ENCODE data around the gene TMEM128.

Gene TMEM128

GRCh38 chr4:4284827-4285618 lies 37.0 kb upstream of the TMEM128 start:
- Histone ChIP-seq H2BK5ac (ENCODE audit: low read depth, low read length, poor library complexity, severe bottlenecking) (no peak overlapping the region), H2BK120ac (ENCODE audit: low read depth, low read length) (no peak overlapping the region), H2AFZ (ENCODE audit: low read depth, low read length) (no peak overlapping the region), H4K8ac (ENCODE audit: low read length) (no peak overlapping the region), H3K79me1 (replicated peaks; ENCODE audit: low read length, poor library complexity, severe bottlenecking) (peaks cover 39% of the 10 kb centered on the region), H2AK5ac (ENCODE audit: low read length, severe bottlenecking) (no peak overlapping the region), H3K23ac (ENCODE audit: low read length in 2 of 2) (no peak overlapping the region), H3K4me3 (ENCODE audit: insufficient read depth in 1 of 2, low read depth in 1 of 2, low read length in 2 of 2) (no peak overlapping the region), H3K9ac (ENCODE audit: low read length) (no peak overlapping the region), H3K14ac (ENCODE audit: low read length in 2 of 2) (no peak overlapping the region), H3K4me1 (ENCODE audit: control insufficient read depth, insufficient read depth, low read depth, low read length) (peaks cover 10% of the 10 kb centered on the region), H3K4ac (ENCODE audit: low read depth in 1 of 2, low read length in 2 of 2) (no peak overlapping the region), H3K9me3 (ENCODE audit: control insufficient read depth, low read length) (no peaks in the 10 kb centered on the region), H3K18ac (ENCODE audit: low read depth in 1 of 2, low read length in 2 of 2) (no peak overlapping the region), H3K36me3 (ENCODE audit: control insufficient read depth in 1 of 2, insufficient read depth in 2 of 2, low read depth in 1 of 2, low read length in 2 of 2) (peaks cover 21 to 62% of the 10 kb centered on the region in 2 experiments), H3K27me3 (ENCODE audit: control insufficient read depth in 1 of 2, insufficient read depth in 1 of 2, low read length in 2 of 2) (no peaks in the 10 kb centered on the region), H2BK12ac (ENCODE audit: low read length in 2 of 2) (no peak overlapping the region), H3K4me2 (ENCODE audit: low read length, poor library complexity, severe bottlenecking) (no peak overlapping the region), H2BK15ac (ENCODE audit: low read depth, poor library complexity, severe bottlenecking) (no peak overlapping the region), H3K27ac (ENCODE audit: low read length, poor library complexity, severe bottlenecking) (no peak overlapping the region), H4K91ac (ENCODE audit: low read length) (no peak overlapping the region)
- DNase-seq = no peak
- 82% methylated on average over 11 of the region's 11 CpGs for WGBS

- Histone ChIP-seq H3K9me3 (ENCODE audit: control insufficient read depth, low read length) (no peaks in the 10 kb centered on the region), H3K18ac (ENCODE audit: low read depth in 1 of 2, low read length in 2 of 2) (no peak overlapping the region), H3K9ac (ENCODE audit: low read length) (no peak overlapping the region), H3K23ac (ENCODE audit: low read length in 2 of 2) (no peak overlapping the region), H3K79me1 (replicated peaks; ENCODE audit: low read length, poor library complexity, severe bottlenecking) (peaks cover 25% of the 10 kb centered on the region), H3K4me1 (ENCODE audit: control insufficient read depth, insufficient read depth, low read depth, low read length) (peaks cover 3% of the 10 kb centered on the region), H2BK15ac (ENCODE audit: low read depth, poor library complexity, severe bottlenecking) (no peak overlapping the region), H2BK5ac (ENCODE audit: low read depth, low read length, poor library complexity, severe bottlenecking) (no peak overlapping the region), H3K36me3 (ENCODE audit: control insufficient read depth in 1 of 2, insufficient read depth in 2 of 2, low read depth in 1 of 2, low read length in 2 of 2) (peaks cover 33 to 90% of the 10 kb centered on the region in 2 experiments), H3K4me2 (ENCODE audit: low read length, poor library complexity, severe bottlenecking) (no peak overlapping the region), H2AK5ac (ENCODE audit: low read length, severe bottlenecking) (no peak overlapping the region), H2BK120ac (ENCODE audit: low read depth, low read length) (no peak overlapping the region), H2BK12ac (ENCODE audit: low read length in 2 of 2) (no peak overlapping the region), H3K14ac (ENCODE audit: low read length in 2 of 2) (no peak overlapping the region), H3K4ac (ENCODE audit: low read depth in 1 of 2, low read length in 2 of 2) (no peak overlapping the region), H3K4me3 (ENCODE audit: insufficient read depth in 1 of 2, low read depth in 1 of 2, low read length in 2 of 2) (no peak overlapping the region), H3K27ac (ENCODE audit: low read length, poor library complexity, severe bottlenecking) (no peak overlapping the region), H4K91ac (ENCODE audit: low read length) (no peak overlapping the region), H4K8ac (ENCODE audit: low read length) (no peak overlapping the region), H2AFZ (ENCODE audit: low read depth, low read length) (no peak overlapping the region), H3K27me3 (ENCODE audit: control insufficient read depth in 1 of 2, insufficient read depth in 1 of 2, low read length in 2 of 2) (no peaks in the 10 kb centered on the region)
- WGBS = 86% methylated on average over 5 of the region's 6 CpGs
- no peak for DNase-seq
Observed at GRCh38 chr4:4281787-4282186, 33.8 kb upstream of the TMEM128 start.

- H2BK5ac ChIP-seq (ENCODE audit: low read depth, low read length, poor library complexity, severe bottlenecking) = no peak overlapping the region
- H2AK5ac ChIP-seq (ENCODE audit: low read length, severe bottlenecking) = no peak overlapping the region
- no peak overlapping the region for H3K4ac ChIP-seq (ENCODE audit: low read depth in 1 of 2, low read length in 2 of 2)
- no peak overlapping the region for H3K27ac ChIP-seq (ENCODE audit: low read length, poor library complexity, severe bottlenecking)
- H3K79me1 ChIP-seq (replicated peaks; ENCODE audit: low read length, poor library complexity, severe bottlenecking) = peaks cover 13% of the 10 kb centered on the region
- no peaks in the 10 kb centered on the region for H3K27me3 ChIP-seq (ENCODE audit: control insufficient read depth in 1 of 2, insufficient read depth in 1 of 2, low read length in 2 of 2)
- H3K36me3 ChIP-seq (ENCODE audit: control insufficient read depth in 1 of 2, insufficient read depth in 2 of 2, low read depth in 1 of 2, low read length in 2 of 2) = peaks cover 45 to 88% of the 10 kb centered on the region in 2 experiments
- H3K4me3 ChIP-seq (ENCODE audit: insufficient read depth in 1 of 2, low read depth in 1 of 2, low read length in 2 of 2) = no peak overlapping the region
- H3K9me3 ChIP-seq (ENCODE audit: control insufficient read depth, low read length) = no peaks in the 10 kb centered on the region
- no peak overlapping the region for H3K9ac ChIP-seq (ENCODE audit: low read length)
- H2BK15ac ChIP-seq (ENCODE audit: low read depth, poor library complexity, severe bottlenecking) = no peak overlapping the region
- no peak overlapping the region for H3K14ac ChIP-seq (ENCODE audit: low read length in 2 of 2)
- H4K8ac ChIP-seq (ENCODE audit: low read length) = no peak overlapping the region
- no peak overlapping the region for H2BK12ac ChIP-seq (ENCODE audit: low read length in 2 of 2)
- no peak for DNase-seq
- no peak overlapping the region for H4K91ac ChIP-seq (ENCODE audit: low read length)
- no peak overlapping the region for H2AFZ ChIP-seq (ENCODE audit: low read depth, low read length)
- no peak overlapping the region for H2BK120ac ChIP-seq (ENCODE audit: low read depth, low read length)
- no peak overlapping the region for H3K4me2 ChIP-seq (ENCODE audit: low read length, poor library complexity, severe bottlenecking)
- WGBS = 64% methylated on average over 3 of the region's 6 CpGs
- no peaks in the 10 kb centered on the region for H3K4me1 ChIP-seq (ENCODE audit: control insufficient read depth, insufficient read depth, low read depth, low read length)
- no peak overlapping the region for H3K18ac ChIP-seq (ENCODE audit: low read depth in 1 of 2, low read length in 2 of 2)
- no peak overlapping the region for H3K23ac ChIP-seq (ENCODE audit: low read length in 2 of 2)
Observed at GRCh38 chr4:4277531-4277930, 29.5 kb upstream of the TMEM128 start.

- Histone ChIP-seq H3K23ac (ENCODE audit: low read length in 2 of 2) (no peak overlapping the region), H3K27me3 (ENCODE audit: control insufficient read depth in 1 of 2, insufficient read depth in 1 of 2, low read length in 2 of 2) (no peaks in the 10 kb centered on the region), H3K36me3 (ENCODE audit: control insufficient read depth in 1 of 2, insufficient read depth in 2 of 2, low read depth in 1 of 2, low read length in 2 of 2) (peaks cover 43 to 84% of the 10 kb centered on the region in 2 experiments), H3K4me2 (ENCODE audit: low read length, poor library complexity, severe bottlenecking) (no peak overlapping the region), H3K4me3 (ENCODE audit: insufficient read depth in 1 of 2, low read depth in 1 of 2, low read length in 2 of 2) (no peak overlapping the region), H4K91ac (ENCODE audit: low read length) (no peak overlapping the region), H3K4me1 (ENCODE audit: control insufficient read depth, insufficient read depth, low read depth, low read length) (no peaks in the 10 kb centered on the region), H3K9me3 (ENCODE audit: control insufficient read depth, low read length) (no peaks in the 10 kb centered on the region), H2AFZ (ENCODE audit: low read depth, low read length) (no peak overlapping the region), H2BK120ac (ENCODE audit: low read depth, low read length) (no peak overlapping the region), H3K14ac (ENCODE audit: low read length in 2 of 2) (no peak overlapping the region), H3K18ac (ENCODE audit: low read depth in 1 of 2, low read length in 2 of 2) (no peak overlapping the region), H2BK15ac (ENCODE audit: low read depth, poor library complexity, severe bottlenecking) (no peak overlapping the region), H2BK12ac (ENCODE audit: low read length in 2 of 2) (no peak overlapping the region), H2BK5ac (ENCODE audit: low read depth, low read length, poor library complexity, severe bottlenecking) (no peak overlapping the region), H3K4ac (ENCODE audit: low read depth in 1 of 2, low read length in 2 of 2) (no peak overlapping the region), H2AK5ac (ENCODE audit: low read length, severe bottlenecking) (no peak overlapping the region), H3K27ac (ENCODE audit: low read length, poor library complexity, severe bottlenecking) (no peak overlapping the region), H3K9ac (ENCODE audit: low read length) (no peak overlapping the region), H4K8ac (ENCODE audit: low read length) (no peak overlapping the region), H3K79me1 (replicated peaks; ENCODE audit: low read length, poor library complexity, severe bottlenecking) (peaks cover 7% of the 10 kb centered on the region)
- no peak for DNase-seq
- WGBS = 96% methylated on average over 14 of the region's 14 CpGs
Observed at GRCh38 chr4:4274226-4274625, 26.2 kb upstream of the TMEM128 start.
